Pancreas (tissue), 10 donors: ENCODE measurements around the gene CIC. TPM values are rescaled to one million over a fixed set of nuclear protein-coding genes. Genes with fewer than 3 reads are reported as not detected.
"Not testable (repeated sequence)": the region's sequence is repeated elsewhere in the genome, so short reads cannot be mapped to it uniquely, and the experiment has no call there.

ENCODE experiments used
- ATAC-seq, 4 donors: fragments of 200-7000 bp; cut with Tn5 transposase; one replicate each; pipeline versions ENCODE4 v1.8.0 to v1.9.1; 2020; ENCODE audit warnings: mild to moderate bottlenecking in 4 of 4, moderate library complexity in 4 of 4
- DNase-seq, 6 donors: peaks; one replicate each; pipeline ENCODE4 v3.0.0-alpha.2; 2020
- FAIRE-seq: peaks from 2 replicates; lab custom pipeline; 2012; peaks lifted over from hg19 to GRCh38; lab: Jason Lieb, UNC
- H3K27ac ChIP-seq, 4 donors: fragments of 200-600 bp; sonication (generic); 1 replicate in 3 of 4; 2 replicates in 1 of 4; pipeline versions ENCODE4 v1.5.0 to v1.8.0; 2020
- H3K27me3 ChIP-seq, 4 donors: fragments of 200-600 bp; one replicate each; pipeline ENCODE4 v1.8.0; 2021
- H3K36me3 ChIP-seq, 3 donors: fragments of 200-600 bp; sonication (generic) in 1 of 3; one replicate each; pipeline versions ENCODE4 v1.5.0 to v1.8.0; 2020 to 2021
- H3K4me1 ChIP-seq, 3 donors: fragments of 200-600 bp; one replicate each; pipeline ENCODE4 v1.8.0; 2021
- H3K4me3 ChIP-seq, 4 donors: fragments of 200-600 bp; sonication (generic) in 2 of 4; one replicate each; pipeline versions ENCODE4 v1.5.0 to v1.8.0; 2020 to 2021
- H3K9me3 ChIP-seq, 4 donors: fragments of 200-600 bp; one replicate each; pipeline ENCODE4 v1.8.0; 2021
- whole genome bisulfite sequencing, 2 donors: extraction: QIAGEN DNeasy Blood & Tissue Kit; methylation state at CpG; one replicate each; pipeline ENCODE4 v1.1.7; 2013; 5-methylcytosine and 5-hydroxymethylcytosine counted together
- intact Hi-C, 3 donors: fragments of 100-400 bp; cut with DNase I; formaldehyde crosslinking; loops; one replicate each; pipeline versions ENCODE4 v1.11.1 to v1.14.2; 2022
- polyA plus RNA-seq, 2 donors: library from polyadenylated mRNA; stranded (reverse); fragments of 200-250 nt; gene quantifications; one replicate each; pipeline ENCODE4 v1.2.3, GENCODE V29; 2013
- total RNA-seq, 6 donors: library from RNA; stranded (reverse); fragmentation: NEBNext Ultra II Directional in 4 of 6; extraction: Animal tissue kit (Norgen Biotek cat#: 25700) in 4 of 6; gene quantifications; one replicate each; pipeline versions ENCODE4 v1.2.1 to v1.2.4, GENCODE V29; 2021 to 2023
- TF ChIP-seq, protein P1 (sequence below), 4 donors: fragments of 200-600 bp; sonication (generic) in 3 of 4; IDR thresholded peaks; one replicate each; pipeline versions ENCODE4 v1.5.0 to v1.8.0; 2021; ENCODE audit warnings: antibody characterized with exemption in 4 of 4
- donor health status: healthy with polysubstance abuse.
- donor health status: DM: no; HTN: no; CAD: no; lungs with moderate emphysema.
- donor health status: DM: no; HTN: no; CAD: no.
- donor health status: control.
- donor health status: control.
- donor health status: Bipolar disorder and iron deficiency.
- donor health status: DM: yes; HTN: yes; CAD: no.
- donor health status: DM: no; HTN: no; CAD: no.
- donor health status: DM: no; HTN: no; CAD: no.
- donor health status: DM: yes; HTN: yes; CAD: no.

The CIC gene
- total and polyA plus RNA-seq, 8 donors = 27.7 to 65.0 (median 33.4) TPM

DNA sequence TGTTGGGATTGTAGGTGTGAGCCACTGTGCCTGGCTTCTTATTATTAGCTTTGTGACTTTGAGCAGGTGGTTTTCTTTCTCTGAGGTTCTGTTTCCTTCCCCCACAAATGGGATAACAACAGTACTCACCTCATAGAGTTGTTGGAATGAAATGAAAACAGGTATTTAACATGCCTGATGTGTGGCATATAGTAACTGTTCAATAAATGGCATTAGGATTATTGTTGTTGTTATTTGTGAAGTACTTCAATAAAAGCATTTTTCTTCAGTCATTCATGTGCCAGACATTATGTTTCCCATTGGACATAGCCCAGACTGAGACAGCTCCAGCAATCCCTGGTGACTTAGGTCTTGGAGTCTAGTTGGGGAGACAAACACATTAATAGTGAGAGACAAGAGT lies 57.9 kb downstream of the CIC start:
- intact Hi-C loops = no loop called here
- peaks cover 0 to 2% (median 0%) of the 10 kb centered on the region in 4 donors for H3K27me3 ChIP-seq
- FAIRE-seq (no peak), DNase-seq (no peak), ATAC-seq (no peak)
- H3K4me1 ChIP-seq = peaks cover 0 to 6% (median 3%) of the 10 kb centered on the region in 3 donors
- no peaks in the 10 kb centered on the region for H3K36me3 ChIP-seq
- TF ChIP-seq, protein P1, sequence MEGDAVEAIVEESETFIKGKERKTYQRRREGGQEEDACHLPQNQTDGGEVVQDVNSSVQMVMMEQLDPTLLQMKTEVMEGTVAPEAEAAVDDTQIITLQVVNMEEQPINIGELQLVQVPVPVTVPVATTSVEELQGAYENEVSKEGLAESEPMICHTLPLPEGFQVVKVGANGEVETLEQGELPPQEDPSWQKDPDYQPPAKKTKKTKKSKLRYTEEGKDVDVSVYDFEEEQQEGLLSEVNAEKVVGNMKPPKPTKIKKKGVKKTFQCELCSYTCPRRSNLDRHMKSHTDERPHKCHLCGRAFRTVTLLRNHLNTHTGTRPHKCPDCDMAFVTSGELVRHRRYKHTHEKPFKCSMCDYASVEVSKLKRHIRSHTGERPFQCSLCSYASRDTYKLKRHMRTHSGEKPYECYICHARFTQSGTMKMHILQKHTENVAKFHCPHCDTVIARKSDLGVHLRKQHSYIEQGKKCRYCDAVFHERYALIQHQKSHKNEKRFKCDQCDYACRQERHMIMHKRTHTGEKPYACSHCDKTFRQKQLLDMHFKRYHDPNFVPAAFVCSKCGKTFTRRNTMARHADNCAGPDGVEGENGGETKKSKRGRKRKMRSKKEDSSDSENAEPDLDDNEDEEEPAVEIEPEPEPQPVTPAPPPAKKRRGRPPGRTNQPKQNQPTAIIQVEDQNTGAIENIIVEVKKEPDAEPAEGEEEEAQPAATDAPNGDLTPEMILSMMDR (IDR thresholded peaks at IDR 0.05) = no peak
- no peak overlapping the region for H3K27ac ChIP-seq
- H3K9me3 ChIP-seq = no peaks in the 10 kb centered on the region
- H3K4me3 ChIP-seq = no peak overlapping the region

DNA sequence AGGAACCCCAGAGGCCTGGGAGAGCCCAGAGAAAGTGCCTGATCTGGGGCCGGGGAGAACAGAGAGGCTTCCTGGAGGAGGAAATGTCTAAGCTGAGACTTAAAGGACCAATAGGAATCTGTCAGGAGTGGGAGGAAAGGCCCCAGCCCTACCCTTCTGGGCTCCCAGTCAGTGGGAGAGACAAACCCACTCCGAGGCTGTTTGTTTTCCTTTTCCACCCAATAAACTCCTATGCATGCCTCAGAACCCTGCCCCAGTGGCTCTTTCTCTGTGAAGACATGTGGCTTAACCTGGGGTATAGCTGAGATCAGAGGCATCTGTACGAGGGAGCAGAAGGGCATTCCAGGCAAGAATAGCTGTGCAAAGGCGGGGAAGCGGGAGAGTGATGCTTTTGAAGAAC lies 58.3 kb downstream of the CIC start:
- 85 to 95% methylated on average over 5 of the region's 5 CpGs for WGBS, 2 donors
- Histone ChIP-seq H3K9me3 (no peaks in the 10 kb centered on the region), H3K27ac (no peak overlapping the region), H3K4me1 (peaks cover 0 to 6% (median 3%) of the 10 kb centered on the region in 3 donors), H3K27me3 (peaks cover 0 to 2% (median 0%) of the 10 kb centered on the region in 4 donors), H3K4me3 (no peak overlapping the region), H3K36me3 (no peaks in the 10 kb centered on the region)
- no peak for FAIRE-seq
- DNase-seq = no peak
- ATAC-seq = no peak
- TF ChIP-seq, protein P1 (IDR thresholded peaks at IDR 0.05) = no peak
- intact Hi-C loops = no loop called here

DNA sequence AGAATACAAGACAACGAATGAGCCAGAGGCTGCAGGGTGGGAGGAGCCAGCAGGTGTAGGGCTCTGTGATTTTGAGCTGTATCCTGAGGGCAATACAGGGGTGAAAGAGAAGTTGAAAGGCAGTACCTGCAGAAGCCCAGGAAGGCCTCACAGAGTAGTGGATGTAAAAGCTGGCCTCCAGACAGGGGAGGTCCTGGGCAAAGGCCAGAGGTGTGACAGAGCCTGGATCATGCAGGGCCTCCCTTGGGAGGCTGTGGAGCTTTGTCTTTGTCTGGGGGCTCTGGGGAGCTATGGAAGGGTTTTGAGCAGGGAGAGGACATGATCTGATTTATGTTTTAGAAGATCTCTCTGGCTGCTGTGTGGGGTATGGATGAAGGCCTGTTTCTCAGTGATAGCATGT lies 59.1 kb downstream of the CIC start:
- no peak for ATAC-seq
- Histone ChIP-seq H3K27ac (no peak overlapping the region), H3K36me3 (no peaks in the 10 kb centered on the region), H3K4me3 (no peak overlapping the region), H3K9me3 (no peaks in the 10 kb centered on the region), H3K4me1 (peaks cover 0 to 6% (median 3%) of the 10 kb centered on the region in 3 donors), H3K27me3 (peaks cover 0 to 2% (median 0%) of the 10 kb centered on the region in 4 donors)
- WGBS, 2 donors = 34 to 35% methylated on average over 1 of the region's 1 CpG
- no peak for FAIRE-seq
- TF ChIP-seq, protein P1 (IDR thresholded peaks at IDR 0.05) = no peak
- DNase-seq = no peak
- intact Hi-C loops = no loop called here

DNA sequence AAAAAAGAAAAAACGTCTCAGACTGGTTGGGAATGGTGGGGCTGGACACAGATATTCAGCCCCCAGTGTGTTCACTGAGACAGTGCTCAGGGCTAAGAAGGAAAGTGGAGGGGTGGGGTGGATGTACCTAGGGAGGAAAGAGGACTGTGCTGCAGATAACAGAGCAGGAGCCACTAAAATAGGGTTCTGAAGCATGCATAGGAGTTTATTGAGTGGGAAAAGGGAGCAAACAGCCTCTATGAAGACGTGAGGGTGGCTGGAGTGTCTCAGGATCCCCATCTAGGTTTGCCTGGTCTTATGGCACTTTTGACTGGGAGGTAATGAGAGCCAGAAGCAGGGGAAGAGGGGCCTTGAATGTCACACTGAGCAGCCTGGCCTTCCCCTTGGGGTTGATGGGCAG lies 59.8 kb downstream of the CIC start:
- ATAC-seq (no peak), DNase-seq (no peak), FAIRE-seq (no peak)
- peaks cover 0 to 6% (median 3%) of the 10 kb centered on the region in 3 donors for H3K4me1 ChIP-seq
- 70 to 83% methylated on average over 2 of the region's 2 CpGs for WGBS, 2 donors
- no peak overlapping the region for H3K4me3 ChIP-seq
- TF ChIP-seq, protein P1 (IDR thresholded peaks at IDR 0.05) = no peak
- intact Hi-C loops = no loop called here
- H3K36me3 ChIP-seq = no peaks in the 10 kb centered on the region
- H3K27ac ChIP-seq = no peak overlapping the region
- peaks cover 0 to 2% (median 0%) of the 10 kb centered on the region in 4 donors for H3K27me3 ChIP-seq
- H3K9me3 ChIP-seq = no peaks in the 10 kb centered on the region

DNA sequence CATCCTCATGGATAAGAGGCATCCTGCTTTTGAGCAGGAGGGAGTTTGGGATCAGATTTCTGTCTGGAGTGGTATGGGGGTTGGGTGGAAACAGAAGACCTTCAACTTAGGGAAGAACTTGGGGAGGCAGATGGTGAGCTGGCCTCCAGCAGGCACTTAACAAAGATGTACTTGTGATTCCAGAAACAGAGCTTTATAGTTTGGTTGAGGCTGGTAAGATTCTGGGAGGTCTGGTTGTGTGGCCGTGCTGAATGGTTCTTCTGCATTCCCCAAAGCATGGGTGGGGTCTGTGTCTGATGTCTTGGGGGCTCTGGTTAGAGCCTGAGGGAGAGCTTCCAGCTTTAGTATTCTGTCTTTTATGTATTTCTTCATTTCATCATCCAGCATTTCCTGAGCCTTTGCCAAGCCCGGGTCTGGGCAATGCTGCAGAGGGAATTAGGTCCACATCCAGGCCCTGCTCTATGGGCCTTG lies 61.2 kb downstream of the CIC start:
- Histone ChIP-seq H3K9me3 (no peaks in the 10 kb centered on the region), H3K27me3 (no peaks in the 10 kb centered on the region), H3K27ac (no peak overlapping the region), H3K36me3 (no peaks in the 10 kb centered on the region), H3K4me3 (no peak overlapping the region), H3K4me1 (peaks cover 0 to 3% (median 3%) of the 10 kb centered on the region in 3 donors)
- WGBS, 2 donors = 56 to 65% methylated on average over 2 of the region's 2 CpGs
- FAIRE-seq (no peak), ATAC-seq (no peak), DNase-seq (no peak)
- intact Hi-C loops = no loop called here
- TF ChIP-seq, protein P1 (IDR thresholded peaks at IDR 0.05) = no peak

DNA sequence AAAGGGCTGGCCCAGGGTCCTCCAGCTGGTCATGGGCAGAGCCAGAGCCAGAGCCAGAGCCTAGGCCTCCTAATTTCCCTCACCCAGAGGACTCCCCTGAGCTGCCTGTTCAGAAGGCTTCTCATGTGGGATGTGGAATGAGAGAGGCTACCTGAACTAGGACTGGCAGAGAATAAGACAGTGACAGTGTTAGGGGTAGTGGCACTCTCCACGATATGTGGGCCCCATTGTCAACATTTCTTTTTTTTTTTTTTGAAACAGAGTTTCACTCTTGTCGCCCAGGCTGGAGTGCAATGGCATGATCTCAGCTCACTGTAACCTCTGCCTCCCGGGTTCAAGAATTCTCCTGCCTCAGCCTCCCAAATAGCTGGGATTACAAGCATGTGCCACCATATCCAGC lies 62.3 kb downstream of the CIC start:
- H3K36me3 ChIP-seq, H3K27ac ChIP-seq, intact Hi-C loops, H3K9me3 ChIP-seq, H3K4me3 ChIP-seq, H3K4me1 ChIP-seq, ATAC-seq, DNase-seq, H3K27me3 ChIP-seq, FAIRE-seq: not testable (repeated sequence)
- 91 to 93% methylated on average over 3 of the region's 3 CpGs for WGBS, 2 donors
